IMR-90 (cell line): ENCODE data around the gene ME2. TPM values are rescaled to one million over a fixed set of nuclear protein-coding genes. Genes with fewer than 3 reads are reported as not detected.

Source experiments
- ATAC-seq: fragments of 200-7000 bp; cut with Tn5 transposase; 2 replicates; pipeline ENCODE4 v1.9.1; 2020; ENCODE audit warnings: low read depth, mild to moderate bottlenecking, moderate library complexity
- Bru-seq: library from RNA; stranded (reverse); fragments of 400-500 nt; gene quantifications from one replicate; lab custom pipeline; 2021; lab: Mats Ljungman, UMichigan
- BruChase-seq, 2 experiments: library from RNA; stranded (reverse); fragments of 400-500 nt; gene quantifications; one replicate each; lab custom pipeline; 2021; lab: Mats Ljungman, UMichigan
- BruUV-seq: library from RNA; stranded (reverse); fragments of 400-500 nt; replicated peaks from 2 replicates; lab custom pipeline; 2021; lab: Mats Ljungman, UMichigan
- CTCF ChIA-PET: fragments of 300-600 bp; formaldehyde crosslinking; extraction: SDS; loops from one replicate; lab custom pipeline; 2021; ENCODE audit warnings: antibody characterized with exemption; lab: Yijun Ruan, JAX
- POLR2A ChIA-PET: fragments of 300-600 bp; sonication (Branson Sonifier 250); formaldehyde crosslinking; loops from one replicate; lab custom pipeline; 2022; ENCODE audit warnings: antibody characterized with exemption; ENCODE audit not compliant: unreplicated experiment; lab: Charles Lee
- DNase-seq: peaks from one replicate; pipeline ENCODE4 v3.0.0; 2013
- H2AFZ ChIP-seq: replicated peaks from 2 replicates; pipeline ENCODE3; 2013; ENCODE audit warnings: low read length, mild to moderate bottlenecking; ENCODE audit not compliant: poor library complexity
- H2AK5ac ChIP-seq: 2 replicates; pipeline ENCODE4 v1.6.1; 2013; ENCODE audit warnings: low read depth, low read length, inconsistent platforms
- H2AK9ac ChIP-seq: replicated peaks from 2 replicates; pipeline ENCODE3; 2013; ENCODE audit warnings: mild to moderate bottlenecking, low read depth, low read length, moderate library complexity; ENCODE audit not compliant: poor library complexity
- H2BK120ac ChIP-seq: 2 replicates; pipeline ENCODE4 v1.6.1; 2013; ENCODE audit warnings: low read depth, low read length, inconsistent platforms
- H2BK15ac ChIP-seq: 3 replicates; pipeline ENCODE4 v1.6.1; 2013; ENCODE audit warnings: low read depth, low read length, inconsistent platforms
- H2BK20ac ChIP-seq: 2 replicates; pipeline ENCODE4 v1.6.1; 2013; ENCODE audit warnings: low read depth, mild to moderate bottlenecking, inconsistent platforms, low read length, moderate library complexity
- H2BK5ac ChIP-seq: 2 replicates; pipeline ENCODE4 v1.6.1; 2013; ENCODE audit warnings: mild to moderate bottlenecking, low read depth, low read length, inconsistent platforms; ENCODE audit not compliant: poor library complexity, severe bottlenecking
- H3K14ac ChIP-seq: replicated peaks from 2 replicates; pipeline ENCODE4 v1.6.1; 2013; ENCODE audit warnings: low read depth, low read length, inconsistent platforms
- H3K18ac ChIP-seq: 2 replicates; pipeline ENCODE4 v1.6.1; 2013; ENCODE audit warnings: low read depth, low read length, control low read depth
- H3K23ac ChIP-seq: 2 replicates; pipeline ENCODE4 v1.6.1; 2013; ENCODE audit warnings: low read depth, low read length, inconsistent platforms
- H3K27ac ChIP-seq: 2 replicates; pipeline ENCODE4 v1.5.1; 2013; ENCODE audit warnings: mild to moderate bottlenecking, control low read depth, low read length; ENCODE audit not compliant: insufficient read depth
- H3K27me3 ChIP-seq: 2 replicates; pipeline ENCODE4 v1.6.1; 2013; ENCODE audit warnings: low read length; ENCODE audit not compliant: control insufficient read depth, insufficient read depth
- H3K36me3 ChIP-seq: 2 replicates; pipeline ENCODE4 v1.6.1; 2013; ENCODE audit warnings: low read length, mixed read lengths; ENCODE audit not compliant: control insufficient read depth, insufficient read depth
- H3K4ac ChIP-seq: 2 replicates; pipeline ENCODE4 v1.6.1; 2013; ENCODE audit warnings: low read depth, low read length, inconsistent platforms
- H3K4me1 ChIP-seq: 2 replicates; pipeline ENCODE4 v1.6.1; 2013; ENCODE audit warnings: low read length, mixed read lengths; ENCODE audit not compliant: control insufficient read depth, insufficient read depth
- H3K4me2 ChIP-seq: 2 replicates; pipeline ENCODE4 v1.6.1; 2013; ENCODE audit warnings: low read depth, mild to moderate bottlenecking, control low read depth, low read length, moderate library complexity
- H3K4me3 ChIP-seq: 2 replicates; pipeline ENCODE4 v1.5.1; 2013; ENCODE audit warnings: low read depth, mild to moderate bottlenecking, control low read depth, low read length, moderate library complexity; ENCODE audit not compliant: insufficient read depth
- H3K56ac ChIP-seq: 2 replicates; pipeline ENCODE4 v1.6.1; 2013; ENCODE audit warnings: low read length, inconsistent platforms; ENCODE audit not compliant: insufficient read depth; ENCODE audit errors: extremely low read depth
- H3K79me1 ChIP-seq, 2 experiments: 2 replicates each; pipeline ENCODE4 v1.6.1; 2013; ENCODE audit warnings: low read length in 2 of 2, inconsistent platforms in 1 of 2, low read depth in 1 of 2
- H3K9ac ChIP-seq: 2 replicates; pipeline ENCODE4 v1.6.1; 2013; ENCODE audit warnings: low read depth, low read length, control low read depth
- H3K9me1 ChIP-seq: 2 replicates; pipeline ENCODE4 v1.6.1; 2013; ENCODE audit warnings: low read length, inconsistent platforms; ENCODE audit not compliant: insufficient read depth
- H3K9me3 ChIP-seq: 2 replicates; pipeline ENCODE4 v1.6.1; 2013; ENCODE audit warnings: low read length; ENCODE audit not compliant: control insufficient read depth, insufficient read depth
- H4K20me1 ChIP-seq: 2 replicates; pipeline ENCODE4 v1.6.1; 2013; ENCODE audit warnings: low read length, inconsistent platforms; ENCODE audit not compliant: insufficient read depth
- H4K5ac ChIP-seq: 2 replicates; pipeline ENCODE4 v1.6.1; 2013; ENCODE audit warnings: mild to moderate bottlenecking, low read depth, low read length, control low read depth
- H4K8ac ChIP-seq, 2 experiments: 2 replicates each; pipeline ENCODE4 v1.6.1; 2013; ENCODE audit warnings: low read depth in 2 of 2, low read length in 2 of 2, control low read depth in 1 of 2, inconsistent platforms in 1 of 2
- H4K91ac ChIP-seq: 2 replicates; pipeline ENCODE4 v1.6.1; 2013; ENCODE audit warnings: low read depth, low read length, inconsistent platforms; ENCODE audit not compliant: insufficient read depth
- BHLHE40 ChIP-seq: fragments of 150-350 bp; IDR thresholded peaks from 2 replicates; pipeline ENCODE4 v1.6.1; 2016; ENCODE audit warnings: mild to moderate bottlenecking, low read depth, low read length
- MAFK ChIP-seq: IDR thresholded peaks from 2 replicates; pipeline ENCODE4 v1.6.1; 2012; ENCODE audit warnings: low read depth, low read length, improper control_type of control experiment
- MAZ ChIP-seq: IDR thresholded peaks from 2 replicates; pipeline ENCODE4 v1.6.1; 2012; ENCODE audit warnings: low read depth, mild to moderate bottlenecking, low read length, improper control_type of control experiment, moderate library complexity, borderline replicate concordance
- MXI1 ChIP-seq: IDR thresholded peaks from 2 replicates; pipeline ENCODE4 v1.6.1; 2012; ENCODE audit warnings: low read depth, mild to moderate bottlenecking, low read length, moderate library complexity, borderline replicate concordance
- POLR2A ChIP-seq: IDR thresholded peaks from 2 replicates; pipeline ENCODE4 v1.6.1; 2012; ENCODE audit warnings: mild to moderate bottlenecking, low read depth, low read length
- RAD21 ChIP-seq: IDR thresholded peaks from 2 replicates; pipeline ENCODE4 v1.6.1; 2012; ENCODE audit warnings: low read length, improper control_type of control experiment
- RCOR1 ChIP-seq: IDR thresholded peaks from 2 replicates; pipeline ENCODE4 v1.6.1; 2012; ENCODE audit warnings: mild to moderate bottlenecking, low read length, improper control_type of control experiment; ENCODE audit not compliant: insufficient replicate concordance
- WGBS, 2 experiments: methylation state at CpG; one replicate each; pipeline versions ENCODE4 v1.1.5 to v1.1.7; 2013; ENCODE audit warnings: missing lambda C conversion rate in 2 of 2; ENCODE audit not compliant: insufficient read length in 1 of 2; ENCODE audit errors: extremely low coverage in 2 of 2; 5-methylcytosine and 5-hydroxymethylcytosine counted together
- dilution Hi-C: fragments of 300-500 bp; cut with HindIII; formaldehyde crosslinking; loops from one replicate; pipeline ENCODE4 v1.14.3; 2018; ENCODE audit warnings: low sequenced_read_pairs; ENCODE audit not compliant: unreplicated experiment
- in situ Hi-C: fragments of 300-500 bp; cut with MboI; formaldehyde crosslinking; loops from 3 replicates; pipeline ENCODE4 v1.14.3; 2019; ENCODE audit warnings: low sequenced_read_pairs, inconsistent platforms, mixed read lengths
- intact Hi-C: fragments of 100-400 bp; cut with micrococcal nuclease; formaldehyde crosslinking; loops from 2 replicates; pipeline ENCODE4 v1.10.0; 2022
- long read RNA-seq: library from polyadenylated mRNA; unstranded; transcript quantifications from one replicate; pipeline ENCODE4 v2.0.0, GENCODE V29; 2021; ENCODE audit not compliant: unreplicated experiment
- polyA plus RNA-seq, 3 experiments: library from polyadenylated mRNA; depleted of rRNA; stranded (reverse); fragments of >200 nt; gene quantifications; 2 replicates each; pipeline ENCODE4 v1.2.3, GENCODE V29; 2012; ENCODE audit warnings: low replicate concordance in 1 of 3
- total RNA-seq: library from RNA; depleted of rRNA; stranded (reverse); fragments of >200 nt; gene quantifications from 2 replicates; pipeline ENCODE4 v1.2.3, GENCODE V29; 2012; rRNA removed
- TF ChIP-seq, protein P1 (sequence below): fragments of 150-350 bp; IDR thresholded peaks from 2 replicates; pipeline ENCODE4 v1.6.1; 2017; ENCODE audit warnings: mild to moderate bottlenecking, antibody characterized with exemption, low read length, low read depth
- TF ChIP-seq, protein P2 (sequence below): conservative IDR thresholded peaks from 2 replicates; pipeline ENCODE4 v1.5.1; 2012; ENCODE audit warnings: mild to moderate bottlenecking, low read depth, low read length, improper control_type of control experiment

The ME2 gene
- total RNA-seq, result 32.6 and 50.0 TPM in 2 replicates
- 25.4 and 29.7 TPM in 2 replicates for polyA plus RNA-seq (2012; rRNA removed)
- 6.2 and 12.6 TPM in 2 replicates for polyA plus RNA-seq (2012; cell fraction: cytosol; rRNA removed)
- 2.9 and 22.9 TPM in 2 replicates for polyA plus RNA-seq (2012; cell fraction: nucleus; rRNA removed; ENCODE audit: low replicate concordance)
- Bru-seq, nascent RNA, result percentile 62 among the genes with signal in this experiment
- percentile 62 among the genes with signal in this experiment for BruChase-seq, experiment 1, labeled RNA remaining after a 6-hour chase
- percentile 59 among the genes with signal in this experiment for BruChase-seq, experiment 2, labeled RNA remaining after a 2-hour chase
- long read RNA-seq, full-length matches to known transcripts, result 21 of 25 reads
- long read RNA-seq, partial matches to known transcripts, result 1 of 25 reads
- long read RNA-seq, other reads (novel, unspliced or antisense), result 3 of 25 reads

DNA sequence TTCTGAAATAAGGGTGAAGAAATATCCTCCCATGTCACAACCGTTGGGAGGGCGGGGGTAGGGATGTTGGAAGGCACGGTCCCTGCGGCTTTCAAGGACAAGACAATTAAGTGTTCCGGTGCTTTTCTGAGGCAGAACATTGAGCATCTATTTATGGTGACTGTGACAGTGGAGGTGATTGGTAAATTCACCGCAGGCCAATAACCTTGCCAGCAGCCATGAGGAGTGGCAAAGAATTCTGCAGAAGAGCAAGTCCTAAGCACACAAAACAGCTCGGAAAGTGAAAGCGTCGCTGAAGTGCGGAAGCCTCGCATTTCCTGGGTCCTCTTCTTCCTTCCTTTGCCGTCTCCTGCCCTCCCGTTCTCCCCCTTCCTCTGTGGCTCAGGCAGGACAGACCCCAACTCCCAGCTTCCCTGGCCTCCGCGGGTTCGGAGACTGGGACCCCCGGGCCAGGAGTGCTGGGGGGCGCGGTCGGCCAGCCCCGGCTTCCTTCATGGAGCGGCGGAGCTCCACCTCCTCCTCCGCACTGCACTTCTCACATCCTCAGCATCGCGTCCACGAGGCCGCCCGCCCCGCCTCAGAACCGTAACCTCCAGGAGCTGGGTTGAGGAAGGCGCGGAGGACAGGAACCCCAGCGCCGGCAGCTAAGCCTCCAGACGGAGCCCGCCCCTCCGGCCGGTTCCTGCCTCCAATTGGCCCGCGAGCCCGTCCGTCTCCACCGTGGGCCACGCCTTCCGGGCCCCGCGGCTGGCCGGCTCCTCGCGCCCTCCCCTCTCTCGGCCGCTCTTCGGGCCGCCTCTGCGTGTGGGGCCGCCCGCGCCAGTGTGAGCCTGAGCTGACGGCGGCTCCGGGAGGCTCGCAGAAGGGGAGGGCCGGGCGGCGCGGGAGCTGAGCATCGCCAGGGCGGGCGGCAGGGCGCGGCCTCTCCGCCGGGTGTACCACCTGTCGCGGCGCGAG, at the start of gene ME2:
Gene ME2, plus strand, starts transcription at position 774 of the 957 bp plus-strand sequence. CDS start 16,703 bp downstream, outside the sequence.
- Histone ChIP-seq H3K4ac (peak within 1 kb of the TSS; percentile 93), H2BK15ac (no peak within 1 kb of the TSS), H4K8ac (peak within 1 kb of the TSS; percentile 14 to 65; a peak in 3 of 4 replicates), H4K5ac (peak within 1 kb of the TSS; percentile 84; the same call in 1 of the 2 replicates), H4K20me1 (no peaks in the 10 kb centered on the region; the same call in 1 of the 2 replicates), H2AFZ (peak within 1 kb of the TSS; percentile 100), H2BK20ac (peak within 1 kb of the TSS; percentile 21), H3K56ac (peak within 1 kb of the TSS; percentile 42; the same call in 1 of the 2 replicates), H3K27ac (peak within 1 kb of the TSS; percentile 86), H3K9ac (peak within 1 kb of the TSS; percentile 83), H2BK5ac (peak within 1 kb of the TSS; percentile 79), H3K9me1 (no peaks in the 10 kb centered on the region; the same call in 1 of the 2 replicates), H3K79me1 (peaks cover 11 to 23% of the 10 kb centered on the region in 2 experiments; a peak in 3 of 4 replicates), H3K14ac (peak within 1 kb of the TSS; percentile 88), H2AK9ac (peak within 1 kb of the TSS; percentile 98), H3K4me2 (peak within 1 kb of the TSS; percentile 99), H3K27me3 (no peaks in the 10 kb centered on the region), H3K4me1 (no peaks in the 10 kb centered on the region), H2BK120ac (peak within 1 kb of the TSS; percentile 83), H3K4me3 (peak within 1 kb of the TSS; percentile 86), H3K18ac (peak within 1 kb of the TSS; percentile 42), H4K91ac (peak within 1 kb of the TSS; percentile 87), H3K23ac (peak within 1 kb of the TSS; percentile 89), H3K36me3 (no peaks in the 10 kb centered on the region), H3K9me3 (no peaks in the 10 kb centered on the region), H2AK5ac (no peak within 1 kb of the TSS)
- dilution Hi-C loops (no loop called here), intact Hi-C loops (loop anchor here (1.0 to 5.0 kb wide), 2 partner anchors 154 to 319 kb away; partner anchors contain the start of genes MEX3C and SMAD4), in situ Hi-C loops (no loop called here)
- ATAC-seq, result peak; percentile 97
- CTCF ChIA-PET, result no interaction called here
- POLR2A ChIA-PET, result interaction anchor here (0.6 kb wide), 1 partner anchor 13 kb away, joined by 7 read pairs; no protein-coding TSS in a partner anchor
- 0% methylated on average over 29 of the region's 78 CpGs; no CpG with 5 or more reads in 1 of the 2 experiments for WGBS, 2 experiments
- peak; percentile 86 for DNase-seq
- no TSS peak for BruUV-seq
- TF ChIP-seq RCOR1 (peak; percentile 60), RAD21 (no peak), MAFK (no peak), MAZ (peak; percentile 82; the same call in 1 of the 2 replicates), POLR2A (peak; percentile 75), BHLHE40 (no peak), MXI1 (peak; percentile 56; the same call in 1 of the 2 replicates)
- TF ChIP-seq, protein P1, sequence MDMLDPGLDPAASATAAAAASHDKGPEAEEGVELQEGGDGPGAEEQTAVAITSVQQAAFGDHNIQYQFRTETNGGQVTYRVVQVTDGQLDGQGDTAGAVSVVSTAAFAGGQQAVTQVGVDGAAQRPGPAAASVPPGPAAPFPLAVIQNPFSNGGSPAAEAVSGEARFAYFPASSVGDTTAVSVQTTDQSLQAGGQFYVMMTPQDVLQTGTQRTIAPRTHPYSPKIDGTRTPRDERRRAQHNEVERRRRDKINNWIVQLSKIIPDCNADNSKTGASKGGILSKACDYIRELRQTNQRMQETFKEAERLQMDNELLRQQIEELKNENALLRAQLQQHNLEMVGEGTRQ, result no peak
- TF ChIP-seq, protein P2, sequence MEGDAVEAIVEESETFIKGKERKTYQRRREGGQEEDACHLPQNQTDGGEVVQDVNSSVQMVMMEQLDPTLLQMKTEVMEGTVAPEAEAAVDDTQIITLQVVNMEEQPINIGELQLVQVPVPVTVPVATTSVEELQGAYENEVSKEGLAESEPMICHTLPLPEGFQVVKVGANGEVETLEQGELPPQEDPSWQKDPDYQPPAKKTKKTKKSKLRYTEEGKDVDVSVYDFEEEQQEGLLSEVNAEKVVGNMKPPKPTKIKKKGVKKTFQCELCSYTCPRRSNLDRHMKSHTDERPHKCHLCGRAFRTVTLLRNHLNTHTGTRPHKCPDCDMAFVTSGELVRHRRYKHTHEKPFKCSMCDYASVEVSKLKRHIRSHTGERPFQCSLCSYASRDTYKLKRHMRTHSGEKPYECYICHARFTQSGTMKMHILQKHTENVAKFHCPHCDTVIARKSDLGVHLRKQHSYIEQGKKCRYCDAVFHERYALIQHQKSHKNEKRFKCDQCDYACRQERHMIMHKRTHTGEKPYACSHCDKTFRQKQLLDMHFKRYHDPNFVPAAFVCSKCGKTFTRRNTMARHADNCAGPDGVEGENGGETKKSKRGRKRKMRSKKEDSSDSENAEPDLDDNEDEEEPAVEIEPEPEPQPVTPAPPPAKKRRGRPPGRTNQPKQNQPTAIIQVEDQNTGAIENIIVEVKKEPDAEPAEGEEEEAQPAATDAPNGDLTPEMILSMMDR, result no peak
